ENCODE data around the gene DECR2. TPM values are rescaled to one million over a fixed set of nuclear protein-coding genes. Genes with fewer than 3 reads are reported as not detected.

DECR2 gene
- total and polyA plus RNA-seq, 2 of the 13 experiments (the other 11 are each of a cell fraction or from before 2014, with no cell fraction given), result 36.3 to 44.6 TPM

DNA sequence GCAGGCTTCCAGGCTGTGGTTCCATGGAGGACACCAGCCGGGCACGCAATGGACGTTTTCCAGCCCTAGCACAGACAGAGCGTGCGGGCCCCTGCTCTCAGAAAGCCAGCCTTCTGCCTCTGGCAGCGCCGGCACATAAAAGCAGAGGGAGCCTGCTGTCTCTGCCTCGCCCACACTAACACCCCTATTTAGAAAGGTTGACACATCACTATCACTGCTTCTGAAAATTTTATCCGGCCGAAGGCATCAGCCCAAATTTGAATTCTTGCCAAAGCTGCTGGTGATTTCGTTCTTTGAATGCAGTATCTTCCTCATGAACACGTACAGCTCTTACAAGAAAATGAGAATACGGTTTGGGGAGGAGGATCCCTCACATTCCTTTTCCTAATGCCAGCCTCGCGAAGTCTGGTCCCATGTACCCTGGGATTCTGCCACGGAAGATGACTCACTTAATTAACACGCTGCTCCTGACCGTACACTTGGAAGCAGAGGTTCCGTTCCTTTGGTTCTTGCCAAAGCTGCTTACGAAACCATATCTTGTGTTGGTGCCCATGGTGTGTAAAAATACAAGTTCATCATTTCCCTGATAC is 22.4 kb downstream of the DECR2 start (continued):
- TF ChIP-seq IRX3 (CRISPR knock-in tag; IDR thresholded peaks at IDR 0.05; ENCODE audit: borderline replicate concordance, low read depth) (no peak), SAP130 (CRISPR knock-in tag; IDR thresholded peaks at IDR 0.05; ENCODE audit: low read depth) (0 out of 2 replicates have a peak, but pooled peaks have one; percentile 2), SP1 (IDR thresholded peaks at IDR 0.05) (no peak), SP1 (CRISPR knock-in tag; IDR thresholded peaks at IDR 0.05) (no peak), ZNF282 (IDR thresholded peaks at IDR 0.05; ENCODE audit: partially characterized antibody) (no peak), SALL2 (CRISPR knock-in tag; IDR thresholded peaks at IDR 0.05) (no peak), TIGD3 (CRISPR knock-in tag; IDR thresholded peaks at IDR 0.05; ENCODE audit: borderline replicate concordance) (no peak), PBX3 (CRISPR knock-in tag; IDR thresholded peaks at IDR 0.05; ENCODE audit: borderline replicate concordance) (no peak), ZNF142 (CRISPR knock-in tag; IDR thresholded peaks at IDR 0.05) (peak; percentile 70; the same call in 1 of the 2 replicates), STAT6 (CRISPR knock-in tag; IDR thresholded peaks at IDR 0.05; ENCODE audit: borderline replicate concordance) (no peak), SETDB1 (CRISPR knock-in tag; IDR thresholded peaks at IDR 0.05; ENCODE audit: borderline replicate concordance) (no peak), ZNF260 (CRISPR knock-in tag; IDR thresholded peaks at IDR 0.05; ENCODE audit: borderline replicate concordance, low read depth) (no peak), MIER3 (CRISPR knock-in tag; IDR thresholded peaks at IDR 0.05; ENCODE audit: borderline replicate concordance) (no peak; the same call in 1 of the 2 replicates), PITX1 (CRISPR knock-in tag; IDR thresholded peaks at IDR 0.05) (no peak), CCDC6 (CRISPR knock-in tag; IDR thresholded peaks at IDR 0.05) (no peak), KAT2B (IDR thresholded peaks at IDR 0.05; ENCODE audit: borderline replicate concordance, low read depth, low read length) (no peak), SRY (CRISPR knock-in tag; IDR thresholded peaks at IDR 0.05) (no peak)
- TF ChIP-seq, protein P1, sequence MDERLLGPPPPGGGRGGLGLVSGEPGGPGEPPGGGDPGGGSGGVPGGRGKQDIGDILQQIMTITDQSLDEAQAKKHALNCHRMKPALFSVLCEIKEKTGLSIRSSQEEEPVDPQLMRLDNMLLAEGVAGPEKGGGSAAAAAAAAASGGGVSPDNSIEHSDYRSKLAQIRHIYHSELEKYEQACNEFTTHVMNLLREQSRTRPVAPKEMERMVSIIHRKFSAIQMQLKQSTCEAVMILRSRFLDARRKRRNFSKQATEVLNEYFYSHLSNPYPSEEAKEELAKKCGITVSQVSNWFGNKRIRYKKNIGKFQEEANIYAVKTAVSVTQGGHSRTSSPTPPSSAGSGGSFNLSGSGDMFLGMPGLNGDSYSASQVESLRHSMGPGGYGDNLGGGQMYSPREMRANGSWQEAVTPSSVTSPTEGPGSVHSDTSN (CRISPR knock-in tag; IDR thresholded peaks at IDR 0.05), result no peak

Data from HepG2 (cell line).